Liver (tissue), 3 donors: ENCODE measurements around the gene ODAD3.
"Not testable (repeated sequence)": the region's sequence is repeated elsewhere in the genome, so short reads cannot be mapped to it uniquely, and the experiment has no call there.

Experiments used
- CTCF ChIP-seq: fragments of 150-350 bp; IDR thresholded peaks from 2 replicates; pipeline ENCODE4 v1.5.1; 2017; ENCODE audit warnings: improper control_type of control experiment, low read depth, low read length; ENCODE audit not compliant: missing input control
- MAX ChIP-seq: IDR thresholded peaks from 2 replicates; pipeline ENCODE4 v1.6.1; 2016; ENCODE audit warnings: antibody characterized with exemption
- REST ChIP-seq: IDR thresholded peaks from 2 replicates; pipeline ENCODE4 v1.6.1; 2016; ENCODE audit warnings: antibody characterized with exemption, mild to moderate bottlenecking
- TAF1 ChIP-seq: conservative IDR thresholded peaks from 2 replicates; pipeline ENCODE4 v1.6.1; 2016; ENCODE audit warnings: antibody characterized with exemption, mild to moderate bottlenecking
- donor health status: healthy.
- donor health status: healthy.

DNA sequence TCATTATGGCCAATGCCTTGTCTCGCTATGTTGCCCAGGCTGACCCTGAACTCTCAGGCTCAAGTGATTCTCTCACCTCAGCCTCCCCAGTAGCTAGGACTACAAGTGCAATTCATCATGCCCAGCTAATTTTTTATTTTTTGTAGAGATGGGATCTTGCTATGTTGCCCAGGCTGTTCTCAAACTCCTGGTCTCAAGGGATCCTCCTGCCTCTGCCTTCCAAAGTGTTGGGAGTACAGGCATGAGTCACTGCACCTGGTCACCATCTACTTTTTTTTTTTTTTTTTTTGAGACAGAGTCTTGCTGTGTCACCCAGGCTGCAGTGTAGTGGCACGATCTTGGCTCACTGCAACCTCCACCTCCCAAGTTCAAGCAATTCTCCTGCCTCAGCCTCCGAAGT is 40.4 kb upstream of the ODAD3 start:
- TF ChIP-seq CTCF, TAF1, MAX, REST: not testable (repeated sequence)
